Activated T-cell treated with anti-CD3 and anti-CD28 coated beads, Interleukin-2, amount 50 U/mL, for 48 hours (primary cell): ENCODE data around the gene SORCS1.

Experiments
- DNase-seq, 2 experiments: peaks; one replicate each; pipeline ENCODE4 v3.0.0-alpha.2; 2020

Gene SORCS1

GRCh38 chr10:106982268-106982667, 182.2 kb downstream of the SORCS1 start:
- no peak for DNase-seq

- no peak for DNase-seq
Measured at GRCh38 chr10:106981452-106982075, 182.9 kb downstream of the SORCS1 start.

GRCh38 chr10:106980495-106981451, 183.7 kb downstream of the SORCS1 start:
- DNase-seq: no peak

- no peak for DNase-seq
Measured at GRCh38 chr10:106978756-106979155, 185.8 kb downstream of the SORCS1 start.

- no peak for DNase-seq
Measured at GRCh38 chr10:106973716-106974115, 190.8 kb downstream of the SORCS1 start.

- no peak for DNase-seq
Measured at GRCh38 chr10:106973288-106973687, 191.2 kb downstream of the SORCS1 start.

- no peak for DNase-seq
Measured at GRCh38 chr10:106972381-106972780, 192.1 kb downstream of the SORCS1 start.

GRCh38 chr10:106971411-106971831, 193.1 kb downstream of the SORCS1 start:
- DNase-seq: no peak

GRCh38 chr10:106967452-106967851, 197.1 kb downstream of the SORCS1 start:
- DNase-seq: no peak

GRCh38 chr10:106960812-106961211, 203.7 kb downstream of the SORCS1 start:
- no peak for DNase-seq

- no peak for DNase-seq
Measured at GRCh38 chr10:106959521-106959920, 205.0 kb downstream of the SORCS1 start.

GRCh38 chr10:106958589-106959361, 205.7 kb downstream of the SORCS1 start:
- DNase-seq: no peak

- DNase-seq: no peak
Measured at GRCh38 chr10:106957823-106958588, 206.5 kb downstream of the SORCS1 start.

GRCh38 chr10:106956216-106956915, 208.1 kb downstream of the SORCS1 start:
- no peak for DNase-seq

- DNase-seq: no peak
Measured at GRCh38 chr10:106955133-106955532, 209.4 kb downstream of the SORCS1 start.

GRCh38 chr10:106952033-106952432, 212.5 kb downstream of the SORCS1 start:
- DNase-seq: no peak

GRCh38 chr10:106949680-106950478, 214.6 kb downstream of the SORCS1 start:
- DNase-seq: no peak

- no peak for DNase-seq
Measured at GRCh38 chr10:106947643-106948042, 216.9 kb downstream of the SORCS1 start.

- no peak for DNase-seq
Measured at GRCh38 chr10:106942035-106942662, 222.4 kb downstream of the SORCS1 start.

- no peak for DNase-seq
Measured at GRCh38 chr10:106941297-106942034, 223.0 kb downstream of the SORCS1 start.
